Hepatocyte (in vitro differentiated cells): ENCODE results near the gene CHID1.

Experiments used
- CTCF ChIP-seq: fragments of 200-600 bp; sonication (generic); IDR thresholded peaks from 2 replicates; pipeline ENCODE4 v1.5.1; 2016; ENCODE audit warnings: antibody characterized with exemption, mild to moderate bottlenecking; ENCODE audit not compliant: poor library complexity
- EZH2 ChIP-seq: fragments of 200-600 bp; sonication (generic); IDR thresholded peaks from 2 replicates; pipeline ENCODE4 v1.6.1; 2016; ENCODE audit warnings: antibody characterized with exemption, mild to moderate bottlenecking, borderline replicate concordance
- EZH2phosphoT487 ChIP-seq: fragments of 200-600 bp; sonication (generic); IDR thresholded peaks from one replicate; pipeline ENCODE4 v1.6.1; 2018; ENCODE audit warnings: antibody characterized with exemption, mild to moderate bottlenecking, low read depth, moderate library complexity; ENCODE audit not compliant: unreplicated experiment, severe bottlenecking

GRCh38 chr11:856397-856796 lies 54.2 kb downstream of the CHID1 start:
- no peak for TF ChIP-seq CTCF
- no peak for TF ChIP-seq EZH2
- TF ChIP-seq EZH2phosphoT487: no peak
